HepG2 (cell line): ENCODE data around the gene FAM89B. TPM values are rescaled to one million over a fixed set of nuclear protein-coding genes. Genes with fewer than 3 reads are reported as not detected.

ENCODE experiments used
- CHCHD3 ChIP-seq: sonication (generic); formaldehyde crosslinking; IDR thresholded peaks from 2 replicates; pipeline ENCODE4 v1.8.0; 2022; ENCODE audit warnings: mild to moderate bottlenecking, missing genetic modification reagents, moderate library complexity
- GABPB1 ChIP-seq: IDR thresholded peaks from 2 replicates; pipeline ENCODE4 v1.6.1; 2016; ENCODE audit warnings: mild to moderate bottlenecking, missing genetic modification reagents, moderate library complexity, missing compliant biosample characterization
- ISL2 ChIP-seq: sonication (generic); formaldehyde crosslinking; IDR thresholded peaks from 2 replicates; pipeline ENCODE4 v1.5.0; 2020; ENCODE audit warnings: missing genetic modification reagents
- RBM22 ChIP-seq: fragments of 200-400 bp; formaldehyde crosslinking; optimal IDR thresholded peaks from 2 replicates; pipeline ENCODE3; 2017; ENCODE audit warnings: mild to moderate bottlenecking, low read length, moderate library complexity
- ZFP82 ChIP-seq: sonication (generic); formaldehyde crosslinking; IDR thresholded peaks from 2 replicates; pipeline ENCODE4 v1.5.1; 2020; ENCODE audit warnings: mild to moderate bottlenecking, missing genetic modification reagents, borderline replicate concordance
- ZNF251 ChIP-seq: sonication (generic); formaldehyde crosslinking; IDR thresholded peaks from 2 replicates; pipeline ENCODE4 v1.9.0; 2021; ENCODE audit warnings: mild to moderate bottlenecking, missing genetic modification reagents
- ZNF678 ChIP-seq: sonication (generic); formaldehyde crosslinking; IDR thresholded peaks from 2 replicates; pipeline ENCODE4 v1.4.0; 2020; ENCODE audit warnings: mild to moderate bottlenecking, missing genetic modification reagents
- ZSCAN20 ChIP-seq: sonication (generic); formaldehyde crosslinking; IDR thresholded peaks from 2 replicates; pipeline ENCODE4 v1.4.0; 2020; ENCODE audit warnings: missing genetic modification reagents, mild to moderate bottlenecking, borderline replicate concordance
- ZZZ3 ChIP-seq: sonication (generic); formaldehyde crosslinking; IDR thresholded peaks from 2 replicates; pipeline ENCODE4 v1.4.0; 2020; ENCODE audit warnings: missing genetic modification reagents, mild to moderate bottlenecking, borderline replicate concordance
- polyA plus RNA-seq, 8 experiments: library from polyadenylated mRNA; depleted of rRNA in 3 of 8; stranded (reverse) in 7 of 8; unstranded in 1 of 8; fragments of >200 nt; fragmentation: Illumina TruSeq in 4 of 8; extraction: Trizol in 4 of 8; gene quantifications; 2 replicates each; pipeline versions ENCODE4 v1.2.1 to v1.2.3, GENCODE V29; 2011 to 2016; ENCODE audit warnings: low read depth in 4 of 8, missing spikeins in 1 of 8, mixed read lengths in 1 of 8; ENCODE audit not compliant: insufficient read depth in 1 of 8
- total RNA-seq, 5 experiments: library from RNA; depleted of rRNA; stranded (reverse); fragments of >200 nt; fragmentation: Illumina TruSeq; extraction: Trizol; gene quantifications; 2 replicates each; pipeline ENCODE4 v1.2.3, GENCODE V29; 2016; ENCODE audit warnings: low read depth in 1 of 5
- TF ChIP-seq, protein P1 (sequence below): sonication (generic); IDR thresholded peaks from 2 replicates; pipeline ENCODE4 v1.6.1; 2016; ENCODE audit warnings: low read depth, borderline replicate concordance
- TF ChIP-seq, protein P2 (sequence below): sonication (generic); formaldehyde crosslinking; conservative IDR thresholded peaks from 2 replicates; pipeline ENCODE4 v1.8.0; 2022; ENCODE audit warnings: low read depth, missing genetic modification reagents
- TF ChIP-seq, protein P3 (sequence below): IDR thresholded peaks from 2 replicates; pipeline ENCODE4 v1.6.1; 2016; ENCODE audit warnings: low read depth, borderline replicate concordance
- TF ChIP-seq, protein P4 (sequence below): sonication (generic); formaldehyde crosslinking; IDR thresholded peaks from 2 replicates; pipeline ENCODE4 v1.4.0; 2020; ENCODE audit warnings: missing genetic modification reagents
- TF ChIP-seq, protein P5 (sequence below): sonication (generic); formaldehyde crosslinking; IDR thresholded peaks from 2 replicates; pipeline ENCODE4 v1.4.0; 2020; ENCODE audit warnings: mild to moderate bottlenecking, missing genetic modification reagents
- TF ChIP-seq, protein P6 (sequence below): sonication (generic); formaldehyde crosslinking; IDR thresholded peaks from 2 replicates; pipeline ENCODE4 v1.8.0; 2022; ENCODE audit warnings: mild to moderate bottlenecking, missing genetic modification reagents, moderate library complexity

FAM89B gene
- total and polyA plus RNA-seq, 2 of the 13 experiments (the other 11 are each of a cell fraction or from before 2014, with no cell fraction given): 5.7 to 8.0 TPM

DNA sequence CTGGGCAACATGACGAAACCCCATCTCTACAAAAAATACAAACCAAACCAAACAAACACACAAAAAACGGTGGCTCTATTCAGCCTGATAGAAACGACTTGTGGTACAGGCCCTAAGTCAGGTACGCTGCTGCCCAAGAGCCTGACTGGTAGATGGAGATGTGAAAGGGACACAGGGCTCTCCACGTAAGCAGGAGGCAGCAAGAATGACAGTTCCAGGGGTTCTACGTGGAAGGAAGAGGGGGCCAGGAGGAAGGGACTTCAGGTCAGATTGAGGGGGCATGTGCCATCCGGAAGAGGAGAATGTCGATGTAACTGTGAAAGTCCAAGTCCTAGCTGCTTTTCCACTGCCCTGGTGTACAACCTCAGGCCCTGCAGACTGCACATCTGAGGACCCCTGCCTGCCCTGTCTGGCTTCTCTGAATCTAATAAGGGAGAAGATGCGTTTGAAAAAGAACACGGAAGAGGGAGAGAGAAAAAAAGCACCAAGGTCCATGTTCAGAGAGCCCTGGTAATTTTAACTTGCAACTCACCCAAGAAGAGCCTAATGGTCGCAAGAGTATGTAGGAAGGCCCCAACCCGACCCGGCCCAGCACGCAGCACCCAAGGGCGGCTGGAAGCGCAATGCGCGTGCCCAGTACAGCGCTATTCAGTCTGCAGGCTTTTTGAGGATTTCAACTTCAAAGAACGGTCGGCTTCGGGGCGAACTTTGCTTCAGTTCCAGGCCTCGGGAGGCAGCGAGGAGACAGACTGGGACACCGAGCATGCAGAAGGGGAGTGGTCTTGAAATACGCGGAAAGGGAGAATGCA lies 3.0 kb upstream of the FAM89B start (continued):
- TF ChIP-seq, protein P1, sequence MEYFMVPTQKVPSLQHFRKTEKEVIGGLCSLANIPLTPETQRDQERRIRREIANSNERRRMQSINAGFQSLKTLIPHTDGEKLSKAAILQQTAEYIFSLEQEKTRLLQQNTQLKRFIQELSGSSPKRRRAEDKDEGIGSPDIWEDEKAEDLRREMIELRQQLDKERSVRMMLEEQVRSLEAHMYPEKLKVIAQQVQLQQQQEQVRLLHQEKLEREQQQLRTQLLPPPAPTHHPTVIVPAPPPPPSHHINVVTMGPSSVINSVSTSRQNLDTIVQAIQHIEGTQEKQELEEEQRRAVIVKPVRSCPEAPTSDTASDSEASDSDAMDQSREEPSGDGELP: no peak
- TF ChIP-seq, protein P2, sequence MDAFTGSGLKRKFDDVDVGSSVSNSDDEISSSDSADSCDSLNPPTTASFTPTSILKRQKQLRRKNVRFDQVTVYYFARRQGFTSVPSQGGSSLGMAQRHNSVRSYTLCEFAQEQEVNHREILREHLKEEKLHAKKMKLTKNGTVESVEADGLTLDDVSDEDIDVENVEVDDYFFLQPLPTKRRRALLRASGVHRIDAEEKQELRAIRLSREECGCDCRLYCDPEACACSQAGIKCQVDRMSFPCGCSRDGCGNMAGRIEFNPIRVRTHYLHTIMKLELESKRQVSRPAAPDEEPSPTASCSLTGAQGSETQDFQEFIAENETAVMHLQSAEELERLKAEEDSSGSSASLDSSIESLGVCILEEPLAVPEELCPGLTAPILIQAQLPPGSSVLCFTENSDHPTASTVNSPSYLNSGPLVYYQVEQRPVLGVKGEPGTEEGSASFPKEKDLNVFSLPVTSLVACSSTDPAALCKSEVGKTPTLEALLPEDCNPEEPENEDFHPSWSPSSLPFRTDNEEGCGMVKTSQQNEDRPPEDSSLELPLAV (CRISPR knock-in tag): no peak
- TF ChIP-seq ISL2 (CRISPR knock-in tag) (peak; percentile 6; the same call in 1 of the 2 replicates), ZFP82 (CRISPR knock-in tag) (peak; percentile 81; the same call in 1 of the 2 replicates), RBM22 (no peak), GABPB1 (CRISPR knock-in tag) (no peak), ZNF678 (CRISPR knock-in tag) (no peak), ZSCAN20 (CRISPR knock-in tag) (peak; percentile 58; the same call in 1 of the 2 replicates), CHCHD3 (no peak), ZZZ3 (CRISPR knock-in tag) (no peak), ZNF251 (CRISPR knock-in tag) (no peak)
- TF ChIP-seq, protein P3, sequence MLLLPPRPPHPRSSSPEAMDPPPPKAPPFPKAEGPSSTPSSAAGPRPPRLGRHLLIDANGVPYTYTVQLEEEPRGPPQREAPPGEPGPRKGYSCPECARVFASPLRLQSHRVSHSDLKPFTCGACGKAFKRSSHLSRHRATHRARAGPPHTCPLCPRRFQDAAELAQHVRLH (CRISPR knock-in tag): no peak
- TF ChIP-seq, protein P4, sequence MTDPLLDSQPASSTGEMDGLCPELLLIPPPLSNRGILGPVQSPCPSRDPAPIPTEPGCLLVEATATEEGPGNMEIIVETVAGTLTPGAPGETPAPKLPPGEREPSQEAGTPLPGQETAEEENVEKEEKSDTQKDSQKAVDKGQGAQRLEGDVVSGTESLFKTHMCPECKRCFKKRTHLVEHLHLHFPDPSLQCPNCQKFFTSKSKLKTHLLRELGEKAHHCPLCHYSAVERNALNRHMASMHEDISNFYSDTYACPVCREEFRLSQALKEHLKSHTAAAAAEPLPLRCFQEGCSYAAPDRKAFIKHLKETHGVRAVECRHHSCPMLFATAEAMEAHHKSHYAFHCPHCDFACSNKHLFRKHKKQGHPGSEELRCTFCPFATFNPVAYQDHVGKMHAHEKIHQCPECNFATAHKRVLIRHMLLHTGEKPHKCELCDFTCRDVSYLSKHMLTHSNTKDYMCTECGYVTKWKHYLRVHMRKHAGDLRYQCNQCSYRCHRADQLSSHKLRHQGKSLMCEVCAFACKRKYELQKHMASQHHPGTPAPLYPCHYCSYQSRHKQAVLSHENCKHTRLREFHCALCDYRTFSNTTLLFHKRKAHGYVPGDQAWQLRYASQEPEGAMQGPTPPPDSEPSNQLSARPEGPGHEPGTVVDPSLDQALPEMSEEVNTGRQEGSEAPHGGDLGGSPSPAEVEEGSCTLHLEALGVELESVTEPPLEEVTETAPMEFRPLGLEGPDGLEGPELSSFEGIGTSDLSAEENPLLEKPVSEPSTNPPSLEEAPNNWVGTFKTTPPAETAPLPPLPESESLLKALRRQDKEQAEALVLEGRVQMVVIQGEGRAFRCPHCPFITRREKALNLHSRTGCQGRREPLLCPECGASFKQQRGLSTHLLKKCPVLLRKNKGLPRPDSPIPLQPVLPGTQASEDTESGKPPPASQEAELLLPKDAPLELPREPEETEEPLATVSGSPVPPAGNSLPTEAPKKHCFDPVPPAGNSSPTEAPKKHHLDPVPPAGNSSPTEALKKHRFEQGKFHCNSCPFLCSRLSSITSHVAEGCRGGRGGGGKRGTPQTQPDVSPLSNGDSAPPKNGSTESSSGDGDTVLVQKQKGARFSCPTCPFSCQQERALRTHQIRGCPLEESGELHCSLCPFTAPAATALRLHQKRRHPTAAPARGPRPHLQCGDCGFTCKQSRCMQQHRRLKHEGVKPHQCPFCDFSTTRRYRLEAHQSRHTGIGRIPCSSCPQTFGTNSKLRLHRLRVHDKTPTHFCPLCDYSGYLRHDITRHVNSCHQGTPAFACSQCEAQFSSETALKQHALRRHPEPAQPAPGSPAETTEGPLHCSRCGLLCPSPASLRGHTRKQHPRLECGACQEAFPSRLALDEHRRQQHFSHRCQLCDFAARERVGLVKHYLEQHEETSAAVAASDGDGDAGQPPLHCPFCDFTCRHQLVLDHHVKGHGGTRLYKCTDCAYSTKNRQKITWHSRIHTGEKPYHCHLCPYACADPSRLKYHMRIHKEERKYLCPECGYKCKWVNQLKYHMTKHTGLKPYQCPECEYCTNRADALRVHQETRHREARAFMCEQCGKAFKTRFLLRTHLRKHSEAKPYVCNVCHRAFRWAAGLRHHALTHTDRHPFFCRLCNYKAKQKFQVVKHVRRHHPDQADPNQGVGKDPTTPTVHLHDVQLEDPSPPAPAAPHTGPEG (CRISPR knock-in tag): peak; percentile 24; the same call in 1 of the 2 replicates
- TF ChIP-seq, protein P5, sequence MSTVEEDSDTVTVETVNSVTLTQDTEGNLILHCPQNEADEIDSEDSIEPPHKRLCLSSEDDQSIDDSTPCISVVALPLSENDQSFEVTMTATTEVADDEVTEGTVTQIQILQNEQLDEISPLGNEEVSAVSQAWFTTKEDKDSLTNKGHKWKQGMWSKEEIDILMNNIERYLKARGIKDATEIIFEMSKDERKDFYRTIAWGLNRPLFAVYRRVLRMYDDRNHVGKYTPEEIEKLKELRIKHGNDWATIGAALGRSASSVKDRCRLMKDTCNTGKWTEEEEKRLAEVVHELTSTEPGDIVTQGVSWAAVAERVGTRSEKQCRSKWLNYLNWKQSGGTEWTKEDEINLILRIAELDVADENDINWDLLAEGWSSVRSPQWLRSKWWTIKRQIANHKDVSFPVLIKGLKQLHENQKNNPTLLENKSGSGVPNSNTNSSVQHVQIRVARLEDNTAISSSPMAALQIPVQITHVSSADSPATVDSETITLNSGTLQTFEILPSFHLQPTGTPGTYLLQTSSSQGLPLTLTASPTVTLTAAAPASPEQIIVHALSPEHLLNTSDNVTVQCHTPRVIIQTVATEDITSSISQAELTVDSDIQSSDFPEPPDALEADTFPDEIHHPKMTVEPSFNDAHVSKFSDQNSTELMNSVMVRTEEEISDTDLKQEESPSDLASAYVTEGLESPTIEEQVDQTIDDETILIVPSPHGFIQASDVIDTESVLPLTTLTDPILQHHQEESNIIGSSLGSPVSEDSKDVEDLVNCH (CRISPR knock-in tag): no peak
- TF ChIP-seq, protein P6, sequence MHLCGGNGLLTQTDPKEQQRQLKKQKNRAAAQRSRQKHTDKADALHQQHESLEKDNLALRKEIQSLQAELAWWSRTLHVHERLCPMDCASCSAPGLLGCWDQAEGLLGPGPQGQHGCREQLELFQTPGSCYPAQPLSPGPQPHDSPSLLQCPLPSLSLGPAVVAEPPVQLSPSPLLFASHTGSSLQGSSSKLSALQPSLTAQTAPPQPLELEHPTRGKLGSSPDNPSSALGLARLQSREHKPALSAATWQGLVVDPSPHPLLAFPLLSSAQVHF (CRISPR knock-in tag): no peak
